HEK293 (cell line): Measurements from ENCODE around the gene CACNA1H.

Source experiments
- CTCF ChIA-PET: fragments of 350-600 bp; formaldehyde crosslinking; extraction: SDS; loops from one replicate; lab custom pipeline; 2021; ENCODE audit warnings: antibody characterized with exemption; lab: Yijun Ruan, JAX
- POLR2A ChIA-PET: fragments of 300-600 bp; formaldehyde crosslinking; extraction: SDS; loops from one replicate; lab custom pipeline; 2020; ENCODE audit warnings: antibody characterized with exemption, inconsistent platforms; lab: Yijun Ruan, JAX
- H3K27ac ChIP-seq: fragments of 200-500 bp; sonication (Bioruptor generic); 2 replicates; pipeline ENCODE4 v1.5.1; 2014; ENCODE audit warnings: low read depth, low read length, control low read depth, inconsistent platforms; ENCODE audit errors: extremely low read depth
- H3K36me3 ChIP-seq, 2 experiments: fragments of 200-500 bp in 1 of 2; sonication (Bioruptor generic) in 1 of 2; 1 replicate in 1 of 2; 2 replicates in 1 of 2; pipeline ENCODE4 v1.5.1; 2014 to 2017; ENCODE audit warnings: inconsistent platforms in 2 of 2, low read length in 2 of 2; ENCODE audit not compliant: control insufficient read depth in 2 of 2, insufficient read depth in 1 of 2
- H3K4me1 ChIP-seq: fragments of 200-500 bp; sonication (Bioruptor generic); 2 replicates; pipeline ENCODE4 v1.5.1; 2014; ENCODE audit warnings: mild to moderate bottlenecking, low read length, inconsistent platforms; ENCODE audit not compliant: control insufficient read depth, insufficient read depth
- H3K4me3 ChIP-seq: 2 replicates; pipeline ENCODE4 v1.5.1; 2011; ENCODE audit warnings: low read depth, mild to moderate bottlenecking, control low read depth, low read length, moderate library complexity
- H3K9me3 ChIP-seq: fragments of 200-500 bp; sonication (Bioruptor generic); 2 replicates; pipeline ENCODE4 v1.5.1; 2014; ENCODE audit warnings: low read depth, low read length, inconsistent platforms; ENCODE audit not compliant: control insufficient read depth, insufficient read depth
- GLIS2 ChIP-seq: fragments of 450-650 bp; formaldehyde crosslinking; IDR thresholded peaks from 2 replicates; pipeline ENCODE4 v1.5.1; 2016; ENCODE audit warnings: missing biosample characterization, missing genetic modification characterization
- IKZF3 ChIP-seq: fragments of 450-650 bp; IDR thresholded peaks from 2 replicates; pipeline ENCODE4 v1.5.0; 2018; ENCODE audit warnings: missing biosample characterization, mild to moderate bottlenecking, missing genetic modification characterization, moderate library complexity
- KLF1 ChIP-seq: fragments of 450-650 bp; formaldehyde crosslinking; IDR thresholded peaks from 2 replicates; pipeline ENCODE4 v1.5.1; 2016; ENCODE audit warnings: missing biosample characterization, missing genetic modification characterization
- KLF16 ChIP-seq: fragments of 450-650 bp; formaldehyde crosslinking; IDR thresholded peaks from 2 replicates; pipeline ENCODE4 v1.5.1; 2017; ENCODE audit warnings: missing biosample characterization, missing genetic modification characterization
- REST ChIP-seq: fragments of 450-650 bp; formaldehyde crosslinking; IDR thresholded peaks from 2 replicates; pipeline ENCODE4 v1.5.1; 2016; ENCODE audit warnings: missing biosample characterization, missing genetic modification characterization
- SETDB1 ChIP-seq: IDR thresholded peaks from one replicate; pipeline ENCODE4 v1.6.1; 2017; ENCODE audit warnings: mild to moderate bottlenecking, low read length, moderate library complexity, mixed read lengths; ENCODE audit not compliant: insufficient read length
- SP2 ChIP-seq: fragments of 450-650 bp; formaldehyde crosslinking; IDR thresholded peaks from 2 replicates; pipeline ENCODE4 v1.5.1; 2016; ENCODE audit warnings: missing biosample characterization, missing genetic modification characterization
- TSHZ1 ChIP-seq: fragments of 450-650 bp; formaldehyde crosslinking; IDR thresholded peaks from 2 replicates; pipeline ENCODE4 v1.5.1; 2016; ENCODE audit warnings: missing biosample characterization, missing genetic modification characterization, borderline replicate concordance
- ZBTB17 ChIP-seq: fragments of 450-650 bp; formaldehyde crosslinking; IDR thresholded peaks from 2 replicates; pipeline ENCODE4 v1.5.1; 2016; ENCODE audit warnings: missing biosample characterization, missing genetic modification characterization
- ZBTB21 ChIP-seq: fragments of 450-650 bp; formaldehyde crosslinking; IDR thresholded peaks from 2 replicates; pipeline ENCODE4 v1.5.1; 2017; ENCODE audit warnings: missing biosample characterization, missing genetic modification characterization
- ZBTB8A ChIP-seq: fragments of 450-650 bp; formaldehyde crosslinking; IDR thresholded peaks from 2 replicates; pipeline ENCODE4 v1.5.1; 2016; ENCODE audit warnings: missing biosample characterization, missing genetic modification characterization
- ZNF121 ChIP-seq: fragments of 450-650 bp; formaldehyde crosslinking; IDR thresholded peaks from 2 replicates; pipeline ENCODE4 v1.5.1; 2016; ENCODE audit warnings: missing biosample characterization, missing genetic modification characterization
- ZNF174 ChIP-seq: fragments of 450-650 bp; formaldehyde crosslinking; IDR thresholded peaks from 2 replicates; pipeline ENCODE4 v1.5.0; 2017; ENCODE audit warnings: missing biosample characterization, mild to moderate bottlenecking, missing genetic modification characterization
- ZNF2 ChIP-seq: fragments of 450-650 bp; formaldehyde crosslinking; IDR thresholded peaks from 2 replicates; pipeline ENCODE4 v1.5.1; 2016; ENCODE audit warnings: missing biosample characterization, missing genetic modification characterization
- ZNF221 ChIP-seq: fragments of 450-650 bp; formaldehyde crosslinking; IDR thresholded peaks from 2 replicates; pipeline ENCODE4 v1.5.1; 2017; ENCODE audit warnings: missing biosample characterization, missing genetic modification characterization, borderline replicate concordance
- ZNF311 ChIP-seq: fragments of 450-650 bp; formaldehyde crosslinking; IDR thresholded peaks from 2 replicates; pipeline ENCODE4 v1.5.1; 2017; ENCODE audit warnings: missing biosample characterization, missing genetic modification characterization, borderline replicate concordance
- ZNF341 ChIP-seq: fragments of 450-650 bp; formaldehyde crosslinking; IDR thresholded peaks from 2 replicates; pipeline ENCODE4; 2016; ENCODE audit warnings: low read depth, missing biosample characterization, missing genetic modification characterization
- ZNF48 ChIP-seq: fragments of 450-650 bp; formaldehyde crosslinking; IDR thresholded peaks from 2 replicates; pipeline ENCODE4 v1.5.1; 2016; ENCODE audit warnings: missing biosample characterization, missing genetic modification characterization
- ZNF530 ChIP-seq: fragments of 450-650 bp; formaldehyde crosslinking; IDR thresholded peaks from 2 replicates; pipeline ENCODE4 v1.5.1; 2016; ENCODE audit warnings: low read depth, missing biosample characterization, missing genetic modification characterization
- ZNF585B ChIP-seq: fragments of 450-650 bp; formaldehyde crosslinking; IDR thresholded peaks from 2 replicates; pipeline ENCODE4 v1.5.1; 2016; ENCODE audit warnings: missing biosample characterization, missing genetic modification characterization
- ZNF600 ChIP-seq: fragments of 450-650 bp; formaldehyde crosslinking; IDR thresholded peaks from 2 replicates; pipeline ENCODE4 v1.5.1; 2016; ENCODE audit warnings: missing biosample characterization, missing genetic modification characterization
- ZNF658 ChIP-seq: fragments of 450-650 bp; formaldehyde crosslinking; IDR thresholded peaks from 2 replicates; pipeline ENCODE4; 2016; ENCODE audit warnings: missing biosample characterization, missing genetic modification characterization

Gene CACNA1H

GRCh38 chr16:1155353-1156054 lies 2.6 kb downstream of the CACNA1H start:
- H3K9me3 ChIP-seq, result no peaks in the 10 kb centered on the region
- ChIA-PET POLR2A (no interaction called here), CTCF (no interaction called here)
- no peak for TF ChIP-seq ZNF2
- TF ChIP-seq IKZF3 (tag by site-specific recombination), result 0 out of 2 replicates have a peak, but pooled peaks have one; percentile 22
- TF ChIP-seq ZBTB8A (tag by site-specific recombination), result peak; percentile 13; the same call in 1 of the 2 replicates
- no peak for TF ChIP-seq ZNF48
- peak; percentile 59 for TF ChIP-seq ZBTB17 (tag by site-specific recombination)
- TF ChIP-seq SETDB1, result no peak
- TF ChIP-seq TSHZ1 (tag by site-specific recombination), result no peak
- peak; percentile 35; the same call in 1 of the 2 replicates for TF ChIP-seq REST (tag by site-specific recombination)
- no peak for TF ChIP-seq ZNF585B (tag by site-specific recombination)
- TF ChIP-seq SP2 (tag by site-specific recombination), result 0 out of 2 replicates have a peak, but pooled peaks have one; percentile 19
- TF ChIP-seq ZNF600, result peak; percentile 88
- TF ChIP-seq ZNF658 (tag by site-specific recombination), result no peak
- no peak for TF ChIP-seq ZNF530 (tag by site-specific recombination)
- no peak for TF ChIP-seq ZNF221 (tag by site-specific recombination)
- TF ChIP-seq KLF16 (tag by site-specific recombination), result no peak
- TF ChIP-seq, all 188 proteins: peak for 6
- Histone ChIP-seq H3K4me1 (no peaks in the 10 kb centered on the region), H3K36me3 (no peaks in the 10 kb centered on the region), H3K27ac (no peak overlapping the region), H3K4me3 (no peak overlapping the region)

GRCh38 chr16:1156055-1156982 lies 3.4 kb downstream of the CACNA1H start:
- POLR2A ChIA-PET, result no interaction called here
- CTCF ChIA-PET, result no interaction called here
- no peak overlapping the region for H3K27ac ChIP-seq
- no peak overlapping the region for H3K4me3 ChIP-seq
- H3K36me3 ChIP-seq, result no peaks in the 10 kb centered on the region
- no peaks in the 10 kb centered on the region for H3K4me1 ChIP-seq
- H3K9me3 ChIP-seq, result no peaks in the 10 kb centered on the region
- TF ChIP-seq ZBTB21 (tag by site-specific recombination) (no peak), ZNF311 (tag by site-specific recombination) (no peak), SP2 (tag by site-specific recombination) (peak; percentile 12; the same call in 1 of the 2 replicates), ZNF121 (tag by site-specific recombination) (no peak), ZNF174 (no peak), ZNF600 (0 out of 2 replicates have a peak, but pooled peaks have one; percentile 11), ZBTB17 (tag by site-specific recombination) (0 out of 2 replicates have a peak, but pooled peaks have one; percentile 2), ZNF341 (tag by site-specific recombination) (0 out of 2 replicates have a peak, but pooled peaks have one; percentile 31), GLIS2 (tag by site-specific recombination) (0 out of 2 replicates have a peak, but pooled peaks have one; percentile 14), REST (tag by site-specific recombination) (0 out of 2 replicates have a peak, but pooled peaks have one; percentile 5), KLF1 (peak; percentile 57; the same call in 1 of the 2 replicates)
